HEK293 (cell line): ENCODE results near the gene NOL9.

Experiments used
- CTCF ChIA-PET: fragments of 350-600 bp; formaldehyde crosslinking; extraction: SDS; loops from one replicate; lab custom pipeline; 2021; ENCODE audit warnings: antibody characterized with exemption; lab: Yijun Ruan, JAX
- POLR2A ChIA-PET: fragments of 300-600 bp; formaldehyde crosslinking; extraction: SDS; loops from one replicate; lab custom pipeline; 2020; ENCODE audit warnings: antibody characterized with exemption, inconsistent platforms; lab: Yijun Ruan, JAX
- H3K27ac ChIP-seq: fragments of 200-500 bp; sonication (Bioruptor generic); 2 replicates; pipeline ENCODE4 v1.5.1; 2014; ENCODE audit warnings: low read depth, low read length, control low read depth, inconsistent platforms; ENCODE audit errors: extremely low read depth
- H3K36me3 ChIP-seq, 2 experiments: fragments of 200-500 bp in 1 of 2; sonication (Bioruptor generic) in 1 of 2; 1 replicate in 1 of 2; 2 replicates in 1 of 2; pipeline ENCODE4 v1.5.1; 2014 to 2017; ENCODE audit warnings: inconsistent platforms in 2 of 2, low read length in 2 of 2; ENCODE audit not compliant: control insufficient read depth in 2 of 2, insufficient read depth in 1 of 2
- H3K4me1 ChIP-seq: fragments of 200-500 bp; sonication (Bioruptor generic); 2 replicates; pipeline ENCODE4 v1.5.1; 2014; ENCODE audit warnings: mild to moderate bottlenecking, low read length, inconsistent platforms; ENCODE audit not compliant: control insufficient read depth, insufficient read depth
- H3K4me3 ChIP-seq: 2 replicates; pipeline ENCODE4 v1.5.1; 2011; ENCODE audit warnings: low read depth, mild to moderate bottlenecking, control low read depth, low read length, moderate library complexity
- H3K9me3 ChIP-seq: fragments of 200-500 bp; sonication (Bioruptor generic); 2 replicates; pipeline ENCODE4 v1.5.1; 2014; ENCODE audit warnings: low read depth, low read length, inconsistent platforms; ENCODE audit not compliant: control insufficient read depth, insufficient read depth
- CTCF ChIP-seq: fragments of 450-650 bp; formaldehyde crosslinking; IDR thresholded peaks from 2 replicates; pipeline ENCODE4 v1.5.1; 2016; ENCODE audit warnings: missing biosample characterization, missing genetic modification characterization
- GFI1B ChIP-seq: fragments of 450-650 bp; formaldehyde crosslinking; IDR thresholded peaks from 2 replicates; pipeline ENCODE4 v1.5.1; 2016; ENCODE audit warnings: missing biosample characterization, missing genetic modification characterization
- GLI2 ChIP-seq: fragments of 450-650 bp; formaldehyde crosslinking; IDR thresholded peaks from 2 replicates; pipeline ENCODE4; 2017; ENCODE audit warnings: missing biosample characterization, missing genetic modification characterization, low read depth, borderline replicate concordance
- GLIS1 ChIP-seq: fragments of 450-650 bp; formaldehyde crosslinking; IDR thresholded peaks from 2 replicates; pipeline ENCODE4 v1.5.1; 2016; ENCODE audit warnings: missing biosample characterization, missing genetic modification characterization
- MEIS1 ChIP-seq: sonication (generic); formaldehyde crosslinking; IDR thresholded peaks from 2 replicates; pipeline ENCODE4 v1.8.1; 2022; ENCODE audit warnings: missing genetic modification reagents, mild to moderate bottlenecking, borderline replicate concordance
- OSR2 ChIP-seq: fragments of 450-650 bp; formaldehyde crosslinking; IDR thresholded peaks from 2 replicates; pipeline ENCODE4 v1.5.1; 2016; ENCODE audit warnings: missing biosample characterization, missing genetic modification characterization
- OVOL3 ChIP-seq: fragments of 450-650 bp; formaldehyde crosslinking; IDR thresholded peaks from 2 replicates; pipeline ENCODE4 v1.5.1; 2016; ENCODE audit warnings: missing biosample characterization, missing genetic modification characterization
- SCRT2 ChIP-seq: fragments of 450-650 bp; formaldehyde crosslinking; IDR thresholded peaks from 2 replicates; pipeline ENCODE4 v1.5.1; 2016; ENCODE audit warnings: missing biosample characterization, missing genetic modification characterization
- WT1 ChIP-seq: fragments of 450-650 bp; formaldehyde crosslinking; IDR thresholded peaks from 2 replicates; pipeline ENCODE4 v1.5.1; 2016; ENCODE audit warnings: missing biosample characterization, missing genetic modification characterization
- ZBTB17 ChIP-seq: fragments of 450-650 bp; formaldehyde crosslinking; IDR thresholded peaks from 2 replicates; pipeline ENCODE4 v1.5.1; 2016; ENCODE audit warnings: missing biosample characterization, missing genetic modification characterization
- ZFP41 ChIP-seq: fragments of 450-650 bp; formaldehyde crosslinking; IDR thresholded peaks from 2 replicates; pipeline ENCODE4 v1.5.1; 2016; ENCODE audit warnings: missing biosample characterization, missing genetic modification characterization, borderline replicate concordance
- ZNF132 ChIP-seq: fragments of 450-650 bp; formaldehyde crosslinking; IDR thresholded peaks from 2 replicates; pipeline ENCODE4 v1.5.1; 2017; ENCODE audit warnings: missing biosample characterization, missing genetic modification characterization, borderline replicate concordance
- ZNF184 ChIP-seq: fragments of 450-650 bp; IDR thresholded peaks from 2 replicates; pipeline ENCODE4 v1.5.1; 2018; ENCODE audit warnings: missing biosample characterization, mild to moderate bottlenecking, missing genetic modification characterization
- ZNF223 ChIP-seq: fragments of 450-650 bp; formaldehyde crosslinking; IDR thresholded peaks from 2 replicates; pipeline ENCODE4 v1.5.1; 2016; ENCODE audit warnings: missing biosample characterization, missing genetic modification characterization
- ZNF426 ChIP-seq: fragments of 450-650 bp; formaldehyde crosslinking; IDR thresholded peaks from 2 replicates; pipeline ENCODE4 v1.5.1; 2017; ENCODE audit warnings: missing biosample characterization, missing genetic modification characterization, mild to moderate bottlenecking, inconsistent platforms, moderate library complexity
- ZNF501 ChIP-seq: fragments of 450-650 bp; formaldehyde crosslinking; IDR thresholded peaks from 2 replicates; pipeline ENCODE4 v1.5.1; 2016; ENCODE audit warnings: missing biosample characterization, missing genetic modification characterization
- ZNF549 ChIP-seq: fragments of 450-650 bp; IDR thresholded peaks from 2 replicates; pipeline ENCODE4 v1.5.1; 2018; ENCODE audit warnings: missing biosample characterization, missing genetic modification characterization, mild to moderate bottlenecking, inconsistent platforms, moderate library complexity
- ZNF571 ChIP-seq: fragments of 450-650 bp; formaldehyde crosslinking; IDR thresholded peaks from 2 replicates; pipeline ENCODE4 v1.5.0; 2017; ENCODE audit warnings: missing biosample characterization, missing genetic modification characterization
- ZNF670 ChIP-seq: fragments of 450-650 bp; formaldehyde crosslinking; IDR thresholded peaks from 2 replicates; pipeline ENCODE4 v1.5.1; 2016; ENCODE audit warnings: missing biosample characterization, missing genetic modification characterization, low read depth
- ZNF792 ChIP-seq: fragments of 450-650 bp; formaldehyde crosslinking; IDR thresholded peaks from 2 replicates; pipeline ENCODE4 v1.5.1; 2016; ENCODE audit warnings: missing biosample characterization, missing genetic modification characterization
- ZSCAN30 ChIP-seq: fragments of 450-650 bp; IDR thresholded peaks from 2 replicates; pipeline ENCODE4 v1.5.1; 2018; ENCODE audit warnings: missing biosample characterization, mild to moderate bottlenecking, missing genetic modification characterization, moderate library complexity
- TF ChIP-seq, protein P1 (sequence below): fragments of 450-650 bp; formaldehyde crosslinking; IDR thresholded peaks from 2 replicates; pipeline ENCODE4 v1.5.1; 2017; ENCODE audit warnings: missing biosample characterization, missing genetic modification characterization

NOL9 gene

GRCh38 chr1:6473974-6474814 is 80.1 kb downstream of the NOL9 start (continued):
- TF ChIP-seq ZNF792 (tag by site-specific recombination) (no peak), MEIS1 (CRISPR knock-in tag) (no peak), ZBTB17 (tag by site-specific recombination) (no peak), GLI2 (no peak), OVOL3 (tag by site-specific recombination) (no peak)

DNA sequence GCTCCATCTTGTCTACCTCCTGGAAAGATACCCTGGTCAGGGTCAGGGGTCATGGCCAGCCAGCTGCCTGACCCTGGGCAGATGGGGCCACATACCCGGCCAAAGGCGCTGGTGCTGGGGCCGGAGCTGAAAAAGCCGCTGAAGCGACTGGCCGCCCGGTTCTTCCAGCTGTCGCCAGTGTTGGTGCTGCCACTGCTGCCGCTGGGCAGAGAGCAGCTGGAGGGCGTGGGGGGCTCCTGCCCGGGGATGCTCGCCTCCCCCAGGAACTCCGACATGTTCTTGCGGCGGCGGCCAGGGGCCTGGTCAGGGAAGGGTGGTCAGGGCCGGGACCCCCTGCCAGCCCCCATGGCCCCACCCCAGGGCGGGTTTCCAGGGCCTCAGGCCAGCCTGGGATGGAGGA is 81.2 kb downstream of the NOL9 start:
- Histone ChIP-seq H3K4me3 (no peak overlapping the region), H3K4me1 (no peaks in the 10 kb centered on the region), H3K27ac (no peak overlapping the region), H3K9me3 (no peaks in the 10 kb centered on the region), H3K36me3 (peaks cover 0 to 52% of the 10 kb centered on the region in 2 experiments; a peak in 1 of 3 replicates)
- ChIA-PET CTCF (interaction anchor here (0.5 to 2.3 kb wide), 7 partner anchors 9 to 305 kb away, joined by 3 to 9 read pairs (median 3); no protein-coding TSS in a partner anchor), POLR2A (no interaction called here)
- TF ChIP-seq, protein P1, sequence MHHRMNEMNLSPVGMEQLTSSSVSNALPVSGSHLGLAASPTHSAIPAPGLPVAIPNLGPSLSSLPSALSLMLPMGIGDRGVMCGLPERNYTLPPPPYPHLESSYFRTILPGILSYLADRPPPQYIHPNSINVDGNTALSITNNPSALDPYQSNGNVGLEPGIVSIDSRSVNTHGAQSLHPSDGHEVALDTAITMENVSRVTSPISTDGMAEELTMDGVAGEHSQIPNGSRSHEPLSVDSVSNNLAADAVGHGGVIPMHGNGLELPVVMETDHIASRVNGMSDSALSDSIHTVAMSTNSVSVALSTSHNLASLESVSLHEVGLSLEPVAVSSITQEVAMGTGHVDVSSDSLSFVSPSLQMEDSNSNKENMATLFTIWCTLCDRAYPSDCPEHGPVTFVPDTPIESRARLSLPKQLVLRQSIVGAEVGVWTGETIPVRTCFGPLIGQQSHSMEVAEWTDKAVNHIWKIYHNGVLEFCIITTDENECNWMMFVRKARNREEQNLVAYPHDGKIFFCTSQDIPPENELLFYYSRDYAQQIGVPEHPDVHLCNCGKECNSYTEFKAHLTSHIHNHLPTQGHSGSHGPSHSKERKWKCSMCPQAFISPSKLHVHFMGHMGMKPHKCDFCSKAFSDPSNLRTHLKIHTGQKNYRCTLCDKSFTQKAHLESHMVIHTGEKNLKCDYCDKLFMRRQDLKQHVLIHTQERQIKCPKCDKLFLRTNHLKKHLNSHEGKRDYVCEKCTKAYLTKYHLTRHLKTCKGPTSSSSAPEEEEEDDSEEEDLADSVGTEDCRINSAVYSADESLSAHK (tag by site-specific recombination): no peak
- TF ChIP-seq ZNF426 (tag by site-specific recombination) (no peak), GLIS1 (tag by site-specific recombination) (no peak), WT1 (tag by site-specific recombination) (no peak), OSR2 (no peak), ZNF132 (tag by site-specific recombination) (no peak), ZNF223 (tag by site-specific recombination) (no peak), CTCF (no peak), ZNF501 (tag by site-specific recombination) (no peak), ZNF184 (tag by site-specific recombination) (no peak), SCRT2 (tag by site-specific recombination) (no peak), ZSCAN30 (tag by site-specific recombination) (no peak), ZNF549 (tag by site-specific recombination) (no peak), ZNF571 (no peak), ZFP41 (tag by site-specific recombination) (no peak), ZNF670 (tag by site-specific recombination) (no peak), GFI1B (tag by site-specific recombination) (no peak)
